ENCODE results near the gene WDFY3. TPM values are rescaled to one million over a fixed set of nuclear protein-coding genes. Genes with fewer than 3 reads are reported as not detected.
A peak's percentile ranks its signal among the peaks of the same experiment; 100 is the strongest.

WDFY3 gene
- polyA plus RNA-seq, 3 donors, result 47.8 to 60.8 (median 53.4) TPM

- DNase-seq (ENCODE audit: extremely low read depth in 1 of 11, low read depth in 9 of 11, low spot score in 4 of 11), result no peak
Observed at GRCh38 chr4:84753321-84753972, 213.0 kb downstream of the WDFY3 start.

- no peak for DNase-seq (ENCODE audit: extremely low read depth in 1 of 11, low read depth in 9 of 11, low spot score in 4 of 11)
Observed at GRCh38 chr4:84751707-84752106, 214.8 kb downstream of the WDFY3 start.

- no peak for DNase-seq (ENCODE audit: extremely low read depth in 1 of 11, low read depth in 9 of 11, low spot score in 4 of 11)
Observed at GRCh38 chr4:84750960-84751283, 215.6 kb downstream of the WDFY3 start.

- DNase-seq (ENCODE audit: extremely low read depth in 1 of 11, low read depth in 9 of 11, low spot score in 4 of 11), result peak in 7 of 11 donors; percentile 13 to 39 (median 27)
Observed at GRCh38 chr4:84750260-84750959, 216.1 kb downstream of the WDFY3 start.

GRCh38 chr4:84740057-84740456 lies 226.4 kb downstream of the WDFY3 start:
- peak in 7 of 11 donors; percentile 19 to 71 (median 37) for DNase-seq (ENCODE audit: extremely low read depth in 1 of 11, low read depth in 9 of 11, low spot score in 4 of 11)

- no peak for DNase-seq (ENCODE audit: extremely low read depth in 1 of 11, low read depth in 9 of 11, low spot score in 4 of 11)
Observed at GRCh38 chr4:84738622-84739021, 227.9 kb downstream of the WDFY3 start.

- DNase-seq (ENCODE audit: extremely low read depth in 1 of 11, low read depth in 9 of 11, low spot score in 4 of 11), result no peak
Observed at GRCh38 chr4:84737656-84738055, 228.8 kb downstream of the WDFY3 start.

- DNase-seq (ENCODE audit: extremely low read depth in 1 of 11, low read depth in 9 of 11, low spot score in 4 of 11), result no peak
Observed at GRCh38 chr4:84734037-84734436, 232.5 kb downstream of the WDFY3 start.

- DNase-seq (ENCODE audit: extremely low read depth in 1 of 11, low read depth in 9 of 11, low spot score in 4 of 11), result no peak
Observed at GRCh38 chr4:84733343-84734033, 233.0 kb downstream of the WDFY3 start.

- DNase-seq (ENCODE audit: extremely low read depth in 1 of 11, low read depth in 9 of 11, low spot score in 4 of 11), result no peak
Observed at GRCh38 chr4:84730375-84730774, 236.1 kb downstream of the WDFY3 start.

- DNase-seq (ENCODE audit: extremely low read depth in 1 of 11, low read depth in 9 of 11, low spot score in 4 of 11), result no peak
Observed at GRCh38 chr4:84727491-84727890, 239.0 kb downstream of the WDFY3 start.

GRCh38 chr4:84726356-84726755 lies 240.1 kb downstream of the WDFY3 start:
- DNase-seq (ENCODE audit: extremely low read depth in 1 of 11, low read depth in 9 of 11, low spot score in 4 of 11), result no peak

GRCh38 chr4:84722720-84723119 lies 243.8 kb downstream of the WDFY3 start:
- no peak for DNase-seq (ENCODE audit: extremely low read depth in 1 of 11, low read depth in 9 of 11, low spot score in 4 of 11)

GRCh38 chr4:84719115-84719514 lies 247.4 kb downstream of the WDFY3 start:
- DNase-seq (ENCODE audit: extremely low read depth in 1 of 11, low read depth in 9 of 11, low spot score in 4 of 11), result no peak

GRCh38 chr4:84718699-84719098 lies 247.8 kb downstream of the WDFY3 start:
- DNase-seq (ENCODE audit: extremely low read depth in 1 of 11, low read depth in 9 of 11, low spot score in 4 of 11), result no peak

GRCh38 chr4:84710548-84710947 lies 255.9 kb downstream of the WDFY3 start:
- DNase-seq (ENCODE audit: extremely low read depth in 1 of 11, low read depth in 9 of 11, low spot score in 4 of 11), result no peak

- DNase-seq (ENCODE audit: extremely low read depth in 1 of 11, low read depth in 9 of 11, low spot score in 4 of 11), result no peak
Observed at GRCh38 chr4:84708406-84709135, 257.9 kb downstream of the WDFY3 start.

GRCh38 chr4:84706286-84706685 lies 260.2 kb downstream of the WDFY3 start:
- DNase-seq (ENCODE audit: extremely low read depth in 1 of 11, low read depth in 9 of 11, low spot score in 4 of 11), result no peak

GRCh38 chr4:84699001-84699671 lies 267.4 kb downstream of the WDFY3 start:
- DNase-seq (ENCODE audit: extremely low read depth in 1 of 11, low read depth in 9 of 11, low spot score in 4 of 11), result no peak
